Esophagus muscularis mucosa (tissue), 4 donors: ENCODE measurements around the gene CD59. TPM values are rescaled to one million over a fixed set of nuclear protein-coding genes. Genes with fewer than 3 reads are reported as not detected.
A peak's percentile ranks its signal among the peaks of the same experiment; 100 is the strongest.

Source experiments
- DNase-seq: peaks from one replicate; pipeline ENCODE4 v3.0.0-alpha.2; 2017; ENCODE audit errors: extremely low spot score
- H3K27ac ChIP-seq, 4 donors: fragments of 200-600 bp; sonication (generic); replicated peaks in 1 of 4; 1 replicate in 3 of 4; 2 replicates in 1 of 4; pipeline ENCODE4 v1.5.1; 2016 to 2019; ENCODE audit warnings: mild to moderate bottlenecking in 1 of 4
- H3K27me3 ChIP-seq, 4 donors: fragments of 200-600 bp; sonication (generic); one replicate each; pipeline versions ENCODE4 v1.5.1 to v1.6.0; 2016 to 2019
- H3K36me3 ChIP-seq, 4 donors: fragments of 200-600 bp; sonication (generic); one replicate each; pipeline ENCODE4 v1.5.1; 2016 to 2019
- H3K4me1 ChIP-seq, 4 donors: fragments of 200-600 bp; sonication (generic); one replicate each; pipeline ENCODE4 v1.5.1; 2016 to 2019
- H3K4me3 ChIP-seq, 4 donors: fragments of 200-600 bp; sonication (generic); 1 replicate in 2 of 4; 2 replicates in 2 of 4; pipeline ENCODE4 v1.5.1; 2016 to 2019; ENCODE audit warnings: mild to moderate bottlenecking in 4 of 4, moderate library complexity in 1 of 4
- H3K9me3 ChIP-seq, 4 donors: fragments of 200-600 bp; sonication (generic); 1 replicate in 3 of 4; 2 replicates in 1 of 4; pipeline ENCODE4 v1.5.1; 2016 to 2019
- EP300 ChIP-seq: sonication (generic); formaldehyde crosslinking; IDR thresholded peaks from one replicate; pipeline ENCODE4 v1.6.1; 2017; ENCODE audit warnings: antibody characterized with exemption
- POLR2A ChIP-seq: fragments of 450-650 bp; IDR thresholded peaks from one replicate; pipeline ENCODE4 v1.6.1; 2017; ENCODE audit warnings: antibody characterized with exemption, moderate library complexity, mild to moderate bottlenecking, low read depth
- POLR2AphosphoS5 ChIP-seq, 2 donors: sonication (generic); formaldehyde crosslinking; IDR thresholded peaks; one replicate each; pipeline ENCODE4 v1.6.1; 2017; ENCODE audit warnings: antibody characterized with exemption in 2 of 2
- WGBS: methylation state at CpG from one replicate; pipeline ENCODE4 v1.1.5; 2018; 5-methylcytosine and 5-hydroxymethylcytosine counted together
- intact Hi-C: fragments of 100-400 bp; cut with DNase I; formaldehyde crosslinking; loops from one replicate; pipeline ENCODE4 v1.15.1; 2023
- total RNA-seq, 4 donors: library from RNA; depleted of rRNA; stranded (reverse); fragments of >200 nt; gene quantifications; one replicate each; pipeline versions ENCODE4 v1.1.0 to v1.2.1, GENCODE V29; 2016
- TF ChIP-seq, protein P1 (sequence below), 3 experiments: fragments of 200-600 bp in 2 of 3; fragments of 450-650 bp in 1 of 3; sonication (generic) in 2 of 3; IDR thresholded peaks; one replicate each; pipeline ENCODE4 v1.5.1; 2017 to 2019; ENCODE audit warnings: antibody characterized with exemption in 3 of 3, mild to moderate bottlenecking in 2 of 3, moderate library complexity in 1 of 3

Gene CD59
- total RNA-seq, 4 donors from 2014 or later, result 135 to 528 (median 378) TPM

DNA sequence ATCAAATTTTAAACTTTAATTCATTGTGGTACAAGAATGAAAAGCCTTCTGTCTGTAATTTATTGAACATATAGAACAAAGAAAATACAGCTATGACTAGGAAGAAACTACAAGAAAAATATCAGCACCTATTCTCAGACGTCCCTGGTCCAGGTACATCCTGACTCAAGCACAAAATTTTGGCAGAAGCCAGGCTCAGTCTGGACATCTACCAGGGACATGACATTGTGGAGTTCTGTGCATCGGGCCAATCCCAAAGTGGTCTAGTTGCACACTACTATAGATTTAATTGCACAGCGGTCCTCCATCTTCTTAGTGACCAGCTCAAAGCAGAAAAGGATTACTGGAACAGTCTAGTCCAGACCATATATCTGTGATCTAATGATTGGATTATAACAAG, 15.7 kb upstream of the CD59 start:
- Histone ChIP-seq H3K9me3 (no peaks in the 10 kb centered on the region), H3K36me3 (peaks cover 17 to 75% (median 50%) of the 10 kb centered on the region in 4 donors), H3K27ac (no peak overlapping the region), H3K4me3 (no peak overlapping the region), H3K4me1 (peaks cover 10 to 31% (median 23%) of the 10 kb centered on the region in 4 donors), H3K27me3 (no peaks in the 10 kb centered on the region)
- WGBS, result 83% methylated on average over 3 of the region's 3 CpGs
- no peak for TF ChIP-seq EP300
- no peak for TF ChIP-seq POLR2AphosphoS5 (IDR thresholded peaks at IDR 0.05)
- TF ChIP-seq POLR2A, result no peak
- TF ChIP-seq, protein P1, sequence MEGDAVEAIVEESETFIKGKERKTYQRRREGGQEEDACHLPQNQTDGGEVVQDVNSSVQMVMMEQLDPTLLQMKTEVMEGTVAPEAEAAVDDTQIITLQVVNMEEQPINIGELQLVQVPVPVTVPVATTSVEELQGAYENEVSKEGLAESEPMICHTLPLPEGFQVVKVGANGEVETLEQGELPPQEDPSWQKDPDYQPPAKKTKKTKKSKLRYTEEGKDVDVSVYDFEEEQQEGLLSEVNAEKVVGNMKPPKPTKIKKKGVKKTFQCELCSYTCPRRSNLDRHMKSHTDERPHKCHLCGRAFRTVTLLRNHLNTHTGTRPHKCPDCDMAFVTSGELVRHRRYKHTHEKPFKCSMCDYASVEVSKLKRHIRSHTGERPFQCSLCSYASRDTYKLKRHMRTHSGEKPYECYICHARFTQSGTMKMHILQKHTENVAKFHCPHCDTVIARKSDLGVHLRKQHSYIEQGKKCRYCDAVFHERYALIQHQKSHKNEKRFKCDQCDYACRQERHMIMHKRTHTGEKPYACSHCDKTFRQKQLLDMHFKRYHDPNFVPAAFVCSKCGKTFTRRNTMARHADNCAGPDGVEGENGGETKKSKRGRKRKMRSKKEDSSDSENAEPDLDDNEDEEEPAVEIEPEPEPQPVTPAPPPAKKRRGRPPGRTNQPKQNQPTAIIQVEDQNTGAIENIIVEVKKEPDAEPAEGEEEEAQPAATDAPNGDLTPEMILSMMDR (IDR thresholded peaks at IDR 0.05), result no peak
- intact Hi-C loops, result no loop called here
- no peak for DNase-seq

DNA sequence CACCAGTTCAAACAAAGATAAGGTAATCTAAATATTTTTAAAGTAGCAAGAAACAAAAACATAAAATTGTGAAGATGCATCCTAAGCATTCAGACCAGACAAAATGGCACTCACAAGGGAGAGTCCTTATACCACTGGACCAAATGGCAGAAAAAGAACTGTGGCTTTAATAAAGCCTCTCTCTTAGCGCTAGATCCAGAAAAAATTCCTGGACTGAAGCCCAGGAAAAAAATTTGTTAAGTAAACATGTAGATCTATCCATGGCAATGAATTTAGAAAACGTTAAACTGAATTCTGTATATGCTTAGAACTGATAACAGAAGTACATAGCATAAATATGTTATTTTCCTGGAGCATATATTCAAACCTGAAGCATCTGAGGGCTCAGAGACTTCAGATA, 11.8 kb upstream of the CD59 start:
- WGBS, result 18% methylated on average over 2 of the region's 2 CpGs
- H3K27ac ChIP-seq, result peak overlapping the region in 2 of 4 donors; percentile 0 to 17
- no peak overlapping the region for H3K4me3 ChIP-seq
- no peaks in the 10 kb centered on the region for H3K27me3 ChIP-seq
- no peak for TF ChIP-seq POLR2AphosphoS5 (IDR thresholded peaks at IDR 0.05)
- TF ChIP-seq EP300, result no peak
- TF ChIP-seq POLR2A, result no peak
- TF ChIP-seq, protein P1 (IDR thresholded peaks at IDR 0.05), result no peak
- no peak for DNase-seq
- peaks cover 0 to 20% (median 13%) of the 10 kb centered on the region in 4 donors for H3K4me1 ChIP-seq
- H3K9me3 ChIP-seq, result no peaks in the 10 kb centered on the region
- peaks cover 0 to 59% (median 27%) of the 10 kb centered on the region in 4 donors for H3K36me3 ChIP-seq
- intact Hi-C loops, result no loop called here

DNA sequence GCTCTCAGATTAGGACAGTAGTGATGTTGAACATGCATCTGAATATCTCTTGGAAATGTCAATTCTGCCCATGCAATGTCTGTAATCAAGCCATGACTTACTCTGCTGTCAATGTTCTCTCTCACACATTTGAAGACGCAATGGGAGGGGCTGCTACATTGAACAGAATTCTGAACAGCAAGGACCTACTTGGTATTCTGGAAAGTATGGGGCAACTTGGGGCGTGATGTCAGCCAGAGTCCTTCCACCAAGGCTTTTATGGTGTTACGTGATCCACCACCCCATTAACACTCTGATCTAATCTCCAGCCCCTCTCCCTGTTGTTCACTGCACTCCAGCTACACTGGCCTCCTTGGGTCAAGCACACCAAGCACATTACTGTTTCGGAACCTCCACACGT, 7.1 kb upstream of the CD59 start:
- Histone ChIP-seq H3K27ac (no peak overlapping the region), H3K36me3 (peaks cover 0 to 29% (median 11%) of the 10 kb centered on the region in 4 donors), H3K9me3 (no peaks in the 10 kb centered on the region), H3K4me3 (no peak overlapping the region), H3K27me3 (no peaks in the 10 kb centered on the region), H3K4me1 (peaks cover 0 to 12% (median 10%) of the 10 kb centered on the region in 4 donors)
- 74% methylated on average over 5 of the region's 5 CpGs for WGBS
- DNase-seq, result no peak
- intact Hi-C loops, result loop anchor here (5.0 kb wide), 2 partner anchors 201 to 381 kb away; no protein-coding TSS in a partner anchor
- TF ChIP-seq POLR2AphosphoS5 (IDR thresholded peaks at IDR 0.05) (no peak), POLR2A (no peak), EP300 (no peak)
- TF ChIP-seq, protein P1 (IDR thresholded peaks at IDR 0.05), result no peak

DNA sequence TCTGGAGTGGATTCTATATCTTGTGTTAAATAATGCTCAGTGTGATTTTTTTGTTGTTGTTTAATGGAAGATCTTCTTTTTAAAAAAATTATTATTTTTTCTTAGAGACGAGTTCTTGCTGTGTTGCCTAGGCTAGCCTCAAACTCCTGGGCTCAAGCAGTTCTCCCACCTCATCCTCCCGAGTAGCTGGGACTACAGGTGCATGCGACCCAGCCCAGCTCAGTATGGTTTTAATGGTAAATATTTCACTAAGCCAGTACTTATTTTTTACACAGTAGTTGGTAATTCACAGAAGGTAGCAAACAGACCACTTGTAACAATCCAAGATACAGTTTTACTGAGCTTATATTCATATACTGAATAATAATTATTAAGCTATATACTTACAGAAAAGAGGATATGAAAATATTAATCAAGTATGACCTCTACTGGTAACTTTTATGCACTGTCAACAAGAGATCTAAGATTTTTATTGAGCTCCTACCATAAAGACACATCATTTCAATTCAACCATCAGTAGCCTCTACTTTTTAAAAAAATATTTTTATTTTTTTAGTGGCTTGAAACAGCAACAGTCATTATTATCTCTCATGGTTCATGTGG, 6.1 kb upstream of the CD59 start:
- peaks cover 0 to 29% (median 11%) of the 10 kb centered on the region in 4 donors for H3K36me3 ChIP-seq
- WGBS, result 74% methylated on average over 3 of the region's 3 CpGs
- intact Hi-C loops, result loop anchor here (5.0 kb wide), 2 partner anchors 200 to 380 kb away; no protein-coding TSS in a partner anchor

More for the DNA sequence above, 6.1 kb upstream of the CD59 start:
- no peaks in the 10 kb centered on the region for H3K9me3 ChIP-seq
- TF ChIP-seq EP300 (no peak), POLR2AphosphoS5 (IDR thresholded peaks at IDR 0.05) (no peak), POLR2A (no peak)
- TF ChIP-seq, protein P1 (IDR thresholded peaks at IDR 0.05), result peak; percentile 51 to 58 (median 55)
- H3K4me3 ChIP-seq, result no peak overlapping the region
- DNase-seq, result no peak
- H3K27me3 ChIP-seq, result no peaks in the 10 kb centered on the region
- peaks cover 4 to 9% (median 6%) of the 10 kb centered on the region in 4 donors for H3K4me1 ChIP-seq
- H3K27ac ChIP-seq, result no peak overlapping the region
